ENCODE data around the gene USE1.

USE1 gene

GRCh38 chr19:17259118-17259780 is 44.1 kb downstream of the USE1 start:
- DNase-seq, result no peak

- DNase-seq, result no peak
These were observed 44.8 kb downstream of the USE1 start for GRCh38 chr19:17259934-17260333.

- DNase-seq, result peak; percentile 91
These were observed 45.7 kb downstream of the USE1 start for GRCh38 chr19:17260842-17261325.

- no peak for DNase-seq
These were observed 47.4 kb downstream of the USE1 start for GRCh38 chr19:17262557-17262956.

- no peak for DNase-seq
These were observed 48.8 kb downstream of the USE1 start for GRCh38 chr19:17263712-17264640.

GRCh38 chr19:17264641-17264979 is 49.5 kb downstream of the USE1 start, which contains the start of gene USHBP1:
TSS of gene USHBP1 (minus strand) at chr19:17264745. CDS start at chr19:17264299, 446 bp downstream.
- peak; percentile 22 for DNase-seq

GRCh38 chr19:17266026-17266425 is 50.9 kb downstream of the USE1 start:
- no peak for DNase-seq

GRCh38 chr19:17266589-17266974 is 51.4 kb downstream of the USE1 start:
- DNase-seq, result no peak

GRCh38 chr19:17266975-17267788 is 52.0 kb downstream of the USE1 start, which contains the start of gene BABAM1:
TSS of gene BABAM1 (plus strand) at chr19:17267443. CDS start at chr19:17268807, 1,364 bp downstream.
- DNase-seq, result peak; percentile 99

- no peak for DNase-seq
These were observed 53.6 kb downstream of the USE1 start for GRCh38 chr19:17268754-17269153.
